G401 (cell line): ENCODE measurements around the gene TMEM238L. TPM values are rescaled to one million over a fixed set of nuclear protein-coding genes. Genes with fewer than 3 reads are reported as not detected.

ENCODE experiments used
- DNase-seq: peaks from one replicate; pipeline ENCODE4 v3.0.0-alpha.2; 2015; ENCODE audit warnings: low spot score
- in situ Hi-C: cut with HindIII; loops from 2 replicates; pipeline ENCODE4 v1.10.0; 2016; ENCODE audit warnings: low sequenced_read_pairs, mixed read lengths
- total RNA-seq: library from RNA; depleted of rRNA; stranded (reverse); fragments of >200 nt; shearing (Covaris generic); gene quantifications from 2 replicates; pipeline ENCODE4 v1.2.3, GENCODE V29; 2014

Gene TMEM238L
- total RNA-seq, 1 experiment from 2014 or later: not detected

GRCh38 chr17:10777131-10777807 is 26.6 kb downstream of the TMEM238L start:
- DNase-seq: no peak
- in situ Hi-C loops: no loop called here

- no peak for DNase-seq
- in situ Hi-C loops: no loop called here
These were observed 27.5 kb downstream of the TMEM238L start for GRCh38 chr17:10776381-10776780.

DNA sequence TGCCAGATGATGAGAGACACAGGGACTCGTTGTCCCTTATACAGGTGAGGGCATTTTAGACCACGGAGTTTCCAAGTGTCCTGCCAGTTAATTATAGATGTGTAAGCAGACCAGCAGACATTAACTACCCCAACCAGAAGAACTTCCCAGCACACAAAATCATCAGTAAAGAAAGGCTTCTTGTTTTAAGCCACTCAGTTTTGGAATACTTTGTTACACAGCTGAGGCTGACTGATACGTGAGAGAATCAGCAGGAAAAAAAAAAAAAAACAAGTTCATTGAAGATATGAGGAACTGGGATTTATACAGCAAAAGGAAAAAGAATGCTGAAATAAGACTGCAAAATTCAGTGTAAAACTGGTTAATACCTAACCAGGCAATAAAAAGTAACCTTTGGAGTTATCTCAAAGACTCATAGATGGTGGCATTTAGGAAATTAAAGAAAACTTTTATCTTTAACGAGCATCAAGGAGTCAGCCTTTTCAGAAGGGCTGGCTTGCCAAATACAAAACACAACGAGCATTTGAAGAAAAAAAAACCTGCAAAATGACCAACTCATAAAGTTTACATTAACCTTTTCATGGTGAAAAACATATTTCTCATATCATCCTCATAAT is 28.1 kb downstream of the TMEM238L start:
- DNase-seq: no peak
- in situ Hi-C loops: no loop called here

- no peak for DNase-seq
- in situ Hi-C loops: no loop called here
These were observed 28.8 kb downstream of the TMEM238L start for GRCh38 chr17:10775058-10775457.

- in situ Hi-C loops: no loop called here
- no peak for DNase-seq
These were observed 30.5 kb downstream of the TMEM238L start for GRCh38 chr17:10773391-10773790.

- in situ Hi-C loops: no loop called here
- DNase-seq: peak; percentile 6
These were observed 31.2 kb downstream of the TMEM238L start for GRCh38 chr17:10772425-10773380.

DNA sequence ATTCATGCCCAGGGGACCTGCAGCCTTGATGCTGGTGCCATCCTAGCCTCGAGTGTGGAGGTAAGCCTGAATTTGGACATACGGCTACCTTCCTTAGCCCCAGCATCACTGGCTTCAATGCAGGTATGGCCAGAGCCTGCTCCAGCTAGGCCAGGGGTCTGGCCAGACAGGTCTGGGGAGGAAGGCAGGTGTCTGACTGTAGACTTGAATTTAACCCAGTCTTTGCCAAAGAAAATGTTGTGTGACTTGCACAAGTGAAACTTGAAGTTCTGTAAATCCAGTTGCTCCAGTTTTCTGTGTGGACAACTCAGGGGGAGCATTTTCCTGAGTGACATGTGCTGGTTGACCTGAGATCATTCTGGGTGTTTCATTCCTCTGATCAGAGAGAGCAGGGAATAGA is 32.8 kb downstream of the TMEM238L start:
- in situ Hi-C loops: no loop called here
- DNase-seq: no peak

DNA sequence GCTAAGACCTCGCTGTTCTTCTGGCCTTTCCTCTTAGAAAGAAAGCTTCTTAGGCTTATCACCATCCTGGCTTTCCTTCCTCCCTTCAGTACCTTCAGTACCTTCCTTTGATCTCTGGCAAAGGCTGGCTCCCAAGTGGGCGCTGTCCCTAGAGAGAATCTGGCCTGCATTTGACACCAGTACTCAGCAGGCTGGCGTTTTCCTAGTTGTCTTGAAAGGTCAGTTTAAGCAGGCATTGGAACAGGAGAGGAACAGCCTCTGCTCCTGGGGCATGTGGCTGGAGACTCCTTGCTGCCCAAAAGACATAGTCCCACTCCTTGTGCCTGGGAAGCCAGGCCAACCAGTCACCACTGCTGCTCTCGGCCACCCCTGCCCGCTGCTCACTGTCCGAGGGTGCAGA is 34.1 kb downstream of the TMEM238L start:
- in situ Hi-C loops: no loop called here
- DNase-seq: no peak

- peak; percentile 13 for DNase-seq
- in situ Hi-C loops: no loop called here
These were observed 35.1 kb downstream of the TMEM238L start for GRCh38 chr17:10768750-10769251.

- DNase-seq: no peak
- in situ Hi-C loops: no loop called here
These were observed 36.7 kb downstream of the TMEM238L start for GRCh38 chr17:10767232-10767631.

- no peak for DNase-seq
- in situ Hi-C loops: no loop called here
These were observed 41.9 kb downstream of the TMEM238L start for GRCh38 chr17:10762037-10762436.

- in situ Hi-C loops: no loop called here
- no peak for DNase-seq
These were observed 42.6 kb downstream of the TMEM238L start for GRCh38 chr17:10761281-10761680.

GRCh38 chr17:10758062-10758461 is 45.8 kb downstream of the TMEM238L start:
- in situ Hi-C loops: no loop called here
- no peak for DNase-seq

DNA sequence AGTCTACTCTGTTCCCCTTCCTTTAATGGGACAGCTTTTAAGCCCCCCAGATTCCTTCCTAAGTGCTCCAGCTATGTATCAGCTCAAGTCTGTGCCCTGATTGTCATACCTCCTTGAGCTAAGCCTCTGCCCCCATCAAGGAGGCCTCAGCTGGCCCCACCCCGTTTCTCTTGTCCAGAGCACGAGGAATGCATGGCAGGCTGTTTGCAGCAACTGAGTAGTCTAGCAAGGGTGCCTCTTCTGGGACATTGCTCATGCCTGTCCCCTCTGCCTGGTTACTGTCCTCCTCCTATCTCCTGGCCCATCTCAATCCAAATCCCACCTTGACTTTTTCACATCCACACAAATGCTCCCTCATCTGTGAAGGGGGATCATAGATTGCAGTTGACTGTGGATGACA is 46.3 kb downstream of the TMEM238L start:
- in situ Hi-C loops: no loop called here
- DNase-seq: no peak

DNA sequence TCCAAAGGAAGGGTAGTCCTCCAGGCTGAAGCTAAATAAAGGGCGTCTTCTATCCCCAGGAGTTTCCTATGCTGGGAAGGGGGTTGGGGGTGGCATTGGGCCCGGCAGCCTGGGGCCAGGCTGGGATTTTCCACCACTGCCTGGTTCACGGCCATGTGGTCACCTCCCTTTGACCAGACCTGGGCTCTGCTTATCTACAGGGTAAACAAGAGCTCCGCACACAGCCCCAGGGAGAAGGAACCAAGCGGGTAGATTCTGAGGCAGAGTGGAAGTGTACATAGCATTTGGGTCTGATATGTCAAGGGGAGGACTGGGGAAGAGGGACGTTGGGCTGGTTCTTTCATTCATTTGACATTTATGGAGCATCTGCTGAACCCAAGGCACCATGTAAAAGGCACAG is 46.8 kb downstream of the TMEM238L start:
- in situ Hi-C loops: no loop called here
- DNase-seq: no peak

DNA sequence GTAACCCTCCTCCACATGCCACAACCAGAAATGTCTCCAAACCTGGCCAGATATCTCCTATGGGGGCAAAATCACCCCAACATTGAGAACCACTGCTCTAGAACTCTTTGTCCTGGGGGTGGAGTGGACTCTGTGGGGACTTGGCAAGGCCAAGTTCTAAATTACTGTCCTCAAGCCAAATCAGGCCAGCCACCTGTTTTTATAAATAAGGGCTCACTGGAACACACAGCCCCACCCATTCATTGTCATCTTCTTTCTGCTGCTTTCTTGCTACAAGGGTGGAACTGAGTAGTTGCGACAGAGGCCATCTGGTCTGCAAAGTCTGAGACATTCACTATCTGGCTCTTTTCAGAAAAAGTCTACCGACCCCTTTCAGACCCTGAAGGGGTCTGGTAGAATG is 47.3 kb downstream of the TMEM238L start:
- DNase-seq: no peak
- in situ Hi-C loops: no loop called here

DNA sequence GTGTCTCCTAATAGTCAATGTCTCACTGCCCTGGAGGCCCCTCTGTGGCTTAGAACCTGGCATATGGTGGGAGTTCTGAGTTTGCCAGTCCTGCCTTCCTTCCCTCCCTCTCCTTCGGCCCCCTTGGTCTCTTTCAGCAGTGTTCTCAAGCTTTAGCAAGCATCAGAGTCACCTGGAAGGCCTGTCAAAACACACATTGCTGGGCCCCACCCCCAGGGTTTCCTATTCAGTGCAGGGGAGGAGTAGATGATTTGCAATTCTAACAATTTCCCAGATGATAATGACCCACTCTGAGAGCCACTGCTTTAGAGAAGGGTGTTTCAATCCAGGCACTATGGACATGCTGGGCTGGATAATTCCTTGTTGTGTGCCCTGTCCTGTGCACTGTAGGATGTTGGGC is 47.7 kb downstream of the TMEM238L start:
- no peak for DNase-seq
- in situ Hi-C loops: no loop called here

DNA sequence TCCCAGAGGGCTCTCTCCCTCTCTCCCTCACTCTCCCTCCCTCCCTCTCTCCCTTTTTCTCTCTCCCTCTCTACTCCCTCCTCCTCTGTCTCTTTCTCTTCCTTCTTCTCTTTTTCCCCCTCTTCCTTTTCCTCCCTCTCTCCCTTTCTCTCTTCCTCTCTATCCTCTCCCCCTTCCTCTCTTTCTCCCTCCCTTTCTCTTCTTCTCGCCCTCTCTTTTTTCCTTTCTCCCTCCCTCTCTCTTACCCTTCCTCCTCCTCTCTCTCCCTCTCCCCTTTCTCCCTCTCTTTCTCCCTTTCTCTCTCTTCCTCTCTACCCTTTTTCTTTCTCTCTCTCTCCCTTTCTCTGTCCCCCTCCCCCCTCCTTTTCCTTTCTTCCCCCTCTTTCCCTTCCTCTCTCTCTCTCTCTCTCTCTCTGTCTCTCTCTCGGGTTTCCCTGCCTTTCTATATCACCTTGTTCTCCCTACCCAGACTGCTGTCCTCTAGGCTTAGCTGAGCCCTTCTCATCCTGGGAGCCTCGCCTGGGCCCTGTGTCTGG is 48.2 kb downstream of the TMEM238L start:
- in situ Hi-C loops: no loop called here
- DNase-seq: no peak

GRCh38 chr17:10754861-10755591 is 48.9 kb downstream of the TMEM238L start:
- no peak for DNase-seq
- in situ Hi-C loops: no loop called here
